Cardiac fibroblast (primary cell): ENCODE data around the gene ZMYND10.

Experiments used
- DNase-seq, 2 donors: peaks; one replicate each; pipeline versions ENCODE4 v3.0.0 to v3.0.0-alpha.2; 2010; ENCODE audit warnings: low read depth in 2 of 2
- H3K4me3 ChIP-seq, 2 donors: replicated peaks in 1 of 2; 1 replicate in 1 of 2; 2 replicates in 1 of 2; pipeline ENCODE4 v1.5.1; 2011; ENCODE audit warnings: low read depth in 2 of 2, low read length in 2 of 2, mild to moderate bottlenecking in 2 of 2, moderate library complexity in 1 of 2
- CTCF ChIP-seq: IDR thresholded peaks from one replicate; pipeline ENCODE4 v1.5.1; 2011; ENCODE audit warnings: low read depth, mild to moderate bottlenecking, low read length, inconsistent platforms

ZMYND10 gene

GRCh38 chr3:50295553-50296431 is 49.7 kb downstream of the ZMYND10 start:
- no peak for DNase-seq
- TF ChIP-seq CTCF, result no peak
- no peak overlapping the region for H3K4me3 ChIP-seq

GRCh38 chr3:50294492-50295403 is 50.8 kb downstream of the ZMYND10 start:
- no peak for DNase-seq
- H3K4me3 ChIP-seq, result no peak overlapping the region
- no peak for TF ChIP-seq CTCF

GRCh38 chr3:50294089-50294488 is 51.4 kb downstream of the ZMYND10 start:
- DNase-seq, result no peak
- no peak overlapping the region for H3K4me3 ChIP-seq
- no peak for TF ChIP-seq CTCF

DNA sequence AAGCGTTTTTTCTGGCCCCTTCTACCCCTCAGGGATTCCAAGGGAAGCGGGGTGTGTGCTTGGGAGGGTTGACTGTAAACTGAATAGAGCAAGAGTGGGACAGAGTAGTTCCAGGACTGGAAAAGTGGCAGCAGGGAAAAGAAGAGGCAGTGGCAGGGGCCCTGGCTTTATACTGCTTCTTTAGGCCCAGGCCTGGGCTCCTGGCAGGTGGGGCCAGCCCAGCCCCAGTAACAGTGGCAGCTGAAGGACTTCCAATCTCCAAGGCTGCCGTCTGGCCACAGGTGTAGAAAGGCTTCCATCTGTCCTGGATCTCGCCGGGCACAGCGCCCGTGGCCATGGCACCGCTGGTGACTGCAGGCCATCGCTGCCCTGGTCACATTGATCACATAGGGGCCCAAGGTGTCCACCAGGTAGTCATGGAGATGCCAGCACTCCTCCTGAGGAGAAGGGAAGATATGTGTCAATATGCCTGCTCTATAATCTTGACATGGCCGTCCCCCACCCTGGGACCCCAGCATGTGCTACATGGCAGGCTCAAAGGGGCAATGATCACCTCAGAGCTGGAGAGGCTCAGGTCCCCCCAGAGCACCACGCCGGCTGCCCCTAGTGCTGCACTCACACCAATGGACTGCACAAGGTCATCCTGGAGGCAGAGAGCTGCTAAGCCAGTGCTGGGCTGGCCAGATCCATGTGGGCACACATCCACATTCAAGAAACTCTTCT is 52.3 kb downstream of the ZMYND10 start:
- H3K4me3 ChIP-seq, result no peak overlapping the region
- no peak for DNase-seq
- TF ChIP-seq CTCF, result no peak

DNA sequence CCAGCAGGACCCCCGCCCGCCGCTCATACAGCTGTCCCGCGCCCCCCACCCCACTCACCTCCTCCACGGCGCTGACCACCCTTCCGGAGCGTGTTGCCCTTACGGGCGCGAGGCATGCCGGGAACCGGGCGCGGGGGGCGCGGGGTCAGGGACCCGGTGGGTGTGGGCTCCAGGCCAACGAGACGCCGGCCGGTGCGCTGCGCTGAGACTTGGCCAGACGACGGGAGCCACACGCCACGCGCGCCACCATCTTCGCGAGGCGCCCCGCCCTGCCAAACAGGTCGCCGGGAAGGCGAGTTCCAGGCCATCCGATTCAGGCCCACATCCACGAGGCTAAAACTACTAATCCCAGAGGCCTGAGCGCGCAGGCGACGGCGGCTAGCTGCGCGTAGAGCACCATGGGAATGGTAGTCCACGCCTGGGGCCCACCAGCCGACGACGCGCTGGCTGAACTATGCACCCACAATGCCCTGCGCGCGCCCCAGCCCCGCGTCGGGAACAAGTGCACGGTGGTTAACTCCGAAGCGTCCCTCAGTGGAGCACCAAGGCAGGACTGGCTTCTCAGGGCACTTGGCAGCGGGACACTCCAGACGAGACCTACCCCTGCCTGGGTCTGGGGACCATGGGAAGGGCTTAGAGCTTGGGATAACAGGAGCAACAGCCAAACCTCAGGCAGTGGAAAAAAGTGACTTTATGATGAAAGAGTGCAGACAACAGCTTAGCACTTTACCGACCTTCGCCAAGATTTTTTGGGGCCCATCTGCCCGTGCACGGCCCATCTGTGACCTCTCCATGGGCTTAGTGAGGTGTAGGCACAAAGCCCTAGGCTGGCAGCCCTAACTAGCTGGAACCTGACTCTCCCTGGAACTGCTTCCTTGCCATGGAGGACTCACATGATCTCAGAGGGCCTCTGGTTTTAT is 53.1 kb downstream of the ZMYND10 start, which contains the start of gene IFRD2:
TSS of gene IFRD2 (minus strand) at position 271 of the 920 bp plus-strand sequence. CDS start at position 116, 155 bp downstream.
- TF ChIP-seq CTCF, result no peak
- DNase-seq, result peak; percentile 98
- peak within 1 kb of the TSS; percentile 89 to 94 for H3K4me3 ChIP-seq
